T-helper 2 cell treated with Interferon-gamma antibody and Interleukin-4, amounts not matched to agents 100 ng/mL and 5 ng/mL, for 36 hours (primary cell): ENCODE results near the gene SAG. TPM values are rescaled to one million over a fixed set of nuclear protein-coding genes. Genes with fewer than 3 reads are reported as not detected.

Experiments
- intact Hi-C: fragments of 100-400 bp; cut with micrococcal nuclease; formaldehyde crosslinking; loops from one replicate; pipeline ENCODE4 v1.15.1; 2023
- total RNA-seq: library from RNA; stranded (reverse); gene quantifications from 2 replicates; pipeline ENCODE4 v1.2.3, GENCODE V29; 2022

SAG gene
- total RNA-seq, result 0.02 and 0.34 TPM in 2 replicates

GRCh38 chr2:233307565-233307964, at the start of gene SAG:
Gene SAG (plus strand): TSS chr2:233307816. CDS start chr2:233309190, 1,374 bp downstream.
- intact Hi-C loops, result no loop called here

- intact Hi-C loops, result no loop called here
Measured at GRCh38 chr2:233258211-233258610, 49.4 kb upstream of the SAG start.

GRCh38 chr2:233259730-233260129, 47.9 kb upstream of the SAG start:
- intact Hi-C loops, result no loop called here

GRCh38 chr2:233260661-233261060, 47.0 kb upstream of the SAG start:
- intact Hi-C loops, result no loop called here

GRCh38 chr2:233261819-233262555, 45.6 kb upstream of the SAG start:
- intact Hi-C loops, result no loop called here

GRCh38 chr2:233262562-233262961, 45.1 kb upstream of the SAG start:
- intact Hi-C loops, result no loop called here

- intact Hi-C loops, result no loop called here
Measured at GRCh38 chr2:233263045-233263570, 44.5 kb upstream of the SAG start.

GRCh38 chr2:233264667-233265066, 42.9 kb upstream of the SAG start:
- intact Hi-C loops, result loop anchor here (5.0 kb wide), 4 partner anchors 93 to 427 kb away; no protein-coding TSS in a partner anchor

- intact Hi-C loops, result loop anchor here (5.0 kb wide), 4 partner anchors 91 to 429 kb away; no protein-coding TSS in a partner anchor
Measured at GRCh38 chr2:233265899-233266431, 41.7 kb upstream of the SAG start.

- intact Hi-C loops, result loop anchor here (5.0 kb wide), 4 partner anchors 91 to 429 kb away; no protein-coding TSS in a partner anchor
Measured at GRCh38 chr2:233266481-233266880, 41.1 kb upstream of the SAG start.

GRCh38 chr2:233267516-233268245, 39.9 kb upstream of the SAG start:
- intact Hi-C loops, result loop anchor here (1.0 to 5.0 kb wide), 7 partner anchors 16 to 717 kb away; partner anchors contain the start of genes ATG16L1, EIF4E2 and TIGD1

GRCh38 chr2:233270366-233270765, 37.2 kb upstream of the SAG start:
- intact Hi-C loops, result no loop called here

- intact Hi-C loops, result no loop called here
Measured at GRCh38 chr2:233270951-233271350, 36.7 kb upstream of the SAG start.

GRCh38 chr2:233271693-233272092, 35.9 kb upstream of the SAG start:
- intact Hi-C loops, result no loop called here

- intact Hi-C loops, result no loop called here
Measured at GRCh38 chr2:233273120-233273519, 34.5 kb upstream of the SAG start.

- intact Hi-C loops, result no loop called here
Measured at GRCh38 chr2:233275223-233275622, 32.4 kb upstream of the SAG start.

GRCh38 chr2:233278921-233279320, 28.7 kb upstream of the SAG start:
- intact Hi-C loops, result no loop called here

- intact Hi-C loops, result no loop called here
Measured at GRCh38 chr2:233280114-233280693, 27.4 kb upstream of the SAG start.

- intact Hi-C loops, result no loop called here
Measured at GRCh38 chr2:233281553-233281952, 26.1 kb upstream of the SAG start.

GRCh38 chr2:233281992-233282603, 25.5 kb upstream of the SAG start:
- intact Hi-C loops, result no loop called here

- intact Hi-C loops, result no loop called here
Measured at GRCh38 chr2:233285921-233286320, 21.7 kb upstream of the SAG start.
